Thoracic aorta (tissue), 2 donors: ENCODE results near the gene HAUS1. TPM values are rescaled to one million over a fixed set of nuclear protein-coding genes. Genes with fewer than 3 reads are reported as not detected.
"Not testable (repeated sequence)": the region's sequence is repeated elsewhere in the genome, so short reads cannot be mapped to it uniquely, and the experiment has no call there.

Experiments used
- ATAC-seq: fragments of 150-250 bp; one replicate; pipeline ENCODE4 v1.8.0; 2017; ENCODE audit warnings: low read depth; ENCODE audit not compliant: insufficient number of reproducible peaks, low FRiP score
- DNase-seq: peaks from one replicate; pipeline ENCODE4 v3.0.0-alpha.2; 2020; ENCODE audit warnings: low spot score
- H3K27ac ChIP-seq, 2 donors: fragments of 200-600 bp; sonication (generic); 1 replicate in 1 of 2; 2 replicates in 1 of 2; pipeline ENCODE4 v1.5.1; 2016; ENCODE audit warnings: mild to moderate bottlenecking in 2 of 2, moderate library complexity in 2 of 2
- H3K27me3 ChIP-seq: fragments of 200-600 bp; sonication (generic); replicated peaks from 2 replicates; pipeline ENCODE4 v1.6.0; 2016; ENCODE audit warnings: mild to moderate bottlenecking; ENCODE audit not compliant: insufficient read depth
- H3K36me3 ChIP-seq: fragments of 200-600 bp; sonication (generic); one replicate; pipeline ENCODE4 v1.5.1; 2016
- H3K4me1 ChIP-seq, 2 donors: fragments of 200-600 bp; sonication (generic); 1 replicate in 1 of 2; 2 replicates in 1 of 2; pipeline versions ENCODE4 v1.5.1 to v1.6.0; 2016; ENCODE audit warnings: low read depth in 2 of 2, mild to moderate bottlenecking in 1 of 2; ENCODE audit not compliant: control insufficient read depth in 1 of 2
- H3K4me3 ChIP-seq: fragments of 200-600 bp; sonication (generic); 2 replicates; pipeline ENCODE4 v1.5.1; 2016; ENCODE audit warnings: mild to moderate bottlenecking
- H3K9me3 ChIP-seq: fragments of 200-600 bp; sonication (generic); 2 replicates; pipeline ENCODE4 v1.5.1; 2016
- total RNA-seq, 2 donors: library from RNA; depleted of rRNA; stranded (reverse); fragments of >200 nt; gene quantifications; one replicate each; pipeline versions ENCODE4 v1.1.0 to v1.2.3, GENCODE V29; 2016
- TF ChIP-seq, protein P1 (sequence below): fragments of 200-600 bp; sonication (generic); IDR thresholded peaks from one replicate; pipeline ENCODE4 v1.5.1; 2019; ENCODE audit warnings: antibody characterized with exemption

Gene HAUS1
- total RNA-seq, 2 donors from 2014 or later = 12.9 to 21.3 TPM

- no peak overlapping the region for H3K4me3 ChIP-seq
- H3K36me3 ChIP-seq = peaks cover 2% of the 10 kb centered on the region
- H3K4me1 ChIP-seq = peaks cover 19 to 34% of the 10 kb centered on the region in 2 donors
- no peaks in the 10 kb centered on the region for H3K27me3 ChIP-seq
- TF ChIP-seq, protein P1, sequence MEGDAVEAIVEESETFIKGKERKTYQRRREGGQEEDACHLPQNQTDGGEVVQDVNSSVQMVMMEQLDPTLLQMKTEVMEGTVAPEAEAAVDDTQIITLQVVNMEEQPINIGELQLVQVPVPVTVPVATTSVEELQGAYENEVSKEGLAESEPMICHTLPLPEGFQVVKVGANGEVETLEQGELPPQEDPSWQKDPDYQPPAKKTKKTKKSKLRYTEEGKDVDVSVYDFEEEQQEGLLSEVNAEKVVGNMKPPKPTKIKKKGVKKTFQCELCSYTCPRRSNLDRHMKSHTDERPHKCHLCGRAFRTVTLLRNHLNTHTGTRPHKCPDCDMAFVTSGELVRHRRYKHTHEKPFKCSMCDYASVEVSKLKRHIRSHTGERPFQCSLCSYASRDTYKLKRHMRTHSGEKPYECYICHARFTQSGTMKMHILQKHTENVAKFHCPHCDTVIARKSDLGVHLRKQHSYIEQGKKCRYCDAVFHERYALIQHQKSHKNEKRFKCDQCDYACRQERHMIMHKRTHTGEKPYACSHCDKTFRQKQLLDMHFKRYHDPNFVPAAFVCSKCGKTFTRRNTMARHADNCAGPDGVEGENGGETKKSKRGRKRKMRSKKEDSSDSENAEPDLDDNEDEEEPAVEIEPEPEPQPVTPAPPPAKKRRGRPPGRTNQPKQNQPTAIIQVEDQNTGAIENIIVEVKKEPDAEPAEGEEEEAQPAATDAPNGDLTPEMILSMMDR = no peak
- DNase-seq (no peak), ATAC-seq (no peak)
- H3K9me3 ChIP-seq = no peaks in the 10 kb centered on the region
- H3K27ac ChIP-seq = no peak overlapping the region
Measured at GRCh38 chr18:46099463-46099862, 4.7 kb upstream of the HAUS1 start.

GRCh38 chr18:46109386-46109785, 5.2 kb downstream of the HAUS1 start:
- TF ChIP-seq, protein P1 = no peak
- no peak overlapping the region for H3K4me3 ChIP-seq
- peaks cover 6% of the 10 kb centered on the region for H3K36me3 ChIP-seq
- no peak for ATAC-seq
- H3K4me1 ChIP-seq = peaks cover 3 to 11% of the 10 kb centered on the region in 2 donors
- H3K9me3 ChIP-seq = no peaks in the 10 kb centered on the region
- H3K27ac ChIP-seq = no peak overlapping the region
- no peak for DNase-seq
- H3K27me3 ChIP-seq = no peaks in the 10 kb centered on the region

GRCh38 chr18:46110406-46110805, 6.2 kb downstream of the HAUS1 start:
- DNase-seq (no peak), ATAC-seq (no peak)
- Histone ChIP-seq H3K36me3 (peaks cover 8% of the 10 kb centered on the region), H3K4me3 (no peak overlapping the region), H3K4me1 (peaks cover 0 to 6% of the 10 kb centered on the region in 2 donors), H3K27ac (no peak overlapping the region), H3K27me3 (no peaks in the 10 kb centered on the region), H3K9me3 (no peaks in the 10 kb centered on the region)
- TF ChIP-seq, protein P1 = no peak

DNA sequence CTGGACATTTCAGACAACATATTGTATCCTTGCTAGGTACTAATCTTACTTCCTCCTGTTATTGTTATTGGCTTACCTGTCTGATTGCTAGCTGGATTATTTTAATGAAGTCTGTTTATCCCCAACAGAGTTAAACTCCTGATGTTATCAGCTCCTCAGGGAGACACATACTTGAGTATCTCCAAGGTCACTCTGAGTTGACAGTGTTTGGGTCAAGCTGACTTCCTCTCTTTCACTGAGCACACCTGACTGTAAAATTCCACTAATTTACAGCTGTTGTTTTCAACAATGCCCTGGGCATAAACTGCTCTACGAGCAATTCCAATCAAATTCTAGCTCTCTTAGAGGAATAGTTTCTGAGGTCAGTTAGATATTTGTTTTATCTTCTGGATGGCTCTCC, 9.6 kb downstream of the HAUS1 start:
- ATAC-seq (no peak), DNase-seq (no peak)
- H3K4me3 ChIP-seq = no peak overlapping the region

DNA sequence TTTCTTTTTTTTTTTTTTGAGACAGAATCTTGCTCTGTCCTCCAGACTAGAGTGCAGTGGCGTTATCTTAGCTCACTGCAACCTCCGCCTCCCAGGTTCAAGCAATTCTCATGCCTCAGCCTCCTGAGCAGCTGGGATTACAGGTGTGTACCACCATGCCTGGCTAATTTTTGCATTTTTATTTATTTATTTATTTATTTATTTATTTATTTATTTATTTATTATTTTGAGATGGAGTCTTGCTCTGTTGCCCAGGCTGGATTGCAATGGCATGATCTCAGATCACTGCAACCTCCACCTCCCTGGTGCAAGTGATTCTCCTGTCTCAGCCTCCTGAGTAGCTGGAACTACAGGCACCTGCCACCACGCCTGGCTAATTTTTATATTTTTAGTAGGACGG, 22.4 kb downstream of the HAUS1 start:
- not testable (repeated sequence) for H3K4me3 ChIP-seq, H3K4me1 ChIP-seq, H3K27me3 ChIP-seq, DNase-seq, H3K9me3 ChIP-seq, ATAC-seq, H3K27ac ChIP-seq
- H3K36me3 ChIP-seq = peaks cover 34% of the 10 kb centered on the region

More for the DNA sequence above, 9.6 kb downstream of the HAUS1 start:
- Histone ChIP-seq H3K27me3 (no peaks in the 10 kb centered on the region), H3K36me3 (peaks cover 13% of the 10 kb centered on the region), H3K9me3 (no peaks in the 10 kb centered on the region), H3K27ac (no peak overlapping the region), H3K4me1 (no peaks in the 10 kb centered on the region)
- TF ChIP-seq, protein P1 = no peak

- Histone ChIP-seq H3K4me3 (no peak overlapping the region), H3K36me3 (peaks cover 22% of the 10 kb centered on the region), H3K27ac (no peak overlapping the region), H3K27me3 (no peaks in the 10 kb centered on the region), H3K9me3 (no peaks in the 10 kb centered on the region), H3K4me1 (no peaks in the 10 kb centered on the region)
- DNase-seq (no peak), ATAC-seq (no peak)
- TF ChIP-seq, protein P1 = no peak
Measured at GRCh38 chr18:46130061-46130460, 25.9 kb downstream of the HAUS1 start.

- H3K4me1 ChIP-seq, H3K27ac ChIP-seq, ATAC-seq, DNase-seq, H3K9me3 ChIP-seq, H3K27me3 ChIP-seq, H3K4me3 ChIP-seq: not testable (repeated sequence)
- peaks cover 17% of the 10 kb centered on the region for H3K36me3 ChIP-seq
Measured at GRCh38 chr18:46130549-46130948, 26.4 kb downstream of the HAUS1 start.
